Measurements from ENCODE around the gene SEZ6. TPM values are rescaled to one million over a fixed set of nuclear protein-coding genes. Genes with fewer than 3 reads are reported as not detected.

The SEZ6 gene
- total RNA-seq, 1 donor from 2014 or later: 6.9 TPM

- Mint-ChIP-seq H3K9me3 (no peaks in the 10 kb centered on the region), H3K36me3 (no peaks in the 10 kb centered on the region), H3K4me3 (no peak overlapping the region), H3K27me3 (peaks cover 38% of the 10 kb centered on the region), H3K27ac (no peak overlapping the region), H3K4me1 (ENCODE audit: unreplicated experiment) (no peaks in the 10 kb centered on the region)
- DNase-seq (ENCODE audit: extremely low spot score, unreplicated experiment): no peak
- no peak for TF ChIP-seq CTCF (conservative IDR thresholded peaks at IDR 0.05)
Measured at GRCh38 chr17:28992185-28992584, 13.6 kb downstream of the SEZ6 start.

GRCh38 chr17:28991779-28992178 lies 14.1 kb downstream of the SEZ6 start:
- Mint-ChIP-seq H3K9me3 (no peaks in the 10 kb centered on the region), H3K36me3 (no peaks in the 10 kb centered on the region), H3K27ac (no peak overlapping the region), H3K4me1 (ENCODE audit: unreplicated experiment) (no peaks in the 10 kb centered on the region), H3K27me3 (peaks cover 35% of the 10 kb centered on the region), H3K4me3 (no peak overlapping the region)
- TF ChIP-seq CTCF (conservative IDR thresholded peaks at IDR 0.05): no peak
- DNase-seq (ENCODE audit: extremely low spot score, unreplicated experiment): no peak

GRCh38 chr17:28989028-28989427 lies 16.8 kb downstream of the SEZ6 start:
- Mint-ChIP-seq H3K4me3 (no peak overlapping the region), H3K27me3 (peaks cover 47% of the 10 kb centered on the region), H3K9me3 (no peaks in the 10 kb centered on the region), H3K4me1 (ENCODE audit: unreplicated experiment) (peaks cover 3% of the 10 kb centered on the region), H3K36me3 (no peaks in the 10 kb centered on the region), H3K27ac (no peak overlapping the region)
- TF ChIP-seq CTCF (conservative IDR thresholded peaks at IDR 0.05): no peak
- DNase-seq (ENCODE audit: extremely low spot score, unreplicated experiment): no peak

- Mint-ChIP-seq H3K27ac (no peak overlapping the region), H3K4me1 (ENCODE audit: unreplicated experiment) (peaks cover 6% of the 10 kb centered on the region), H3K27me3 (peaks cover 52% of the 10 kb centered on the region), H3K36me3 (no peaks in the 10 kb centered on the region), H3K9me3 (no peaks in the 10 kb centered on the region), H3K4me3 (no peak overlapping the region)
- TF ChIP-seq CTCF (conservative IDR thresholded peaks at IDR 0.05): no peak
- no peak for DNase-seq (ENCODE audit: extremely low spot score, unreplicated experiment)
Measured at GRCh38 chr17:28988475-28988874, 17.4 kb downstream of the SEZ6 start.

GRCh38 chr17:28986714-28987655 lies 18.8 kb downstream of the SEZ6 start:
- DNase-seq (ENCODE audit: extremely low spot score, unreplicated experiment): no peak
- H3K4me1 Mint-ChIP-seq (ENCODE audit: unreplicated experiment): peaks cover 9% of the 10 kb centered on the region
- H3K27ac Mint-ChIP-seq: no peak overlapping the region

More at GRCh38 chr17:28986714-28987655, 18.8 kb downstream of the SEZ6 start:
- Mint-ChIP-seq H3K4me3 (no peak overlapping the region), H3K27me3 (peaks cover 63% of the 10 kb centered on the region), H3K36me3 (no peaks in the 10 kb centered on the region), H3K9me3 (no peaks in the 10 kb centered on the region)
- no peak for TF ChIP-seq CTCF (conservative IDR thresholded peaks at IDR 0.05)
